HG02970 (cell line): Measurements from ENCODE around the gene TNFAIP3.
"Not testable (repeated sequence)": the region's sequence is repeated elsewhere in the genome, so short reads cannot be mapped to it uniquely, and the experiment has no call there.

ENCODE experiments used
- ATAC-seq: cut with Tn5 transposase; IDR thresholded peaks from one replicate; pipeline ENCODE4 v1.9.1; 2021; ENCODE audit warnings: mild to moderate bottlenecking, moderate library complexity, moderate number of reproducible peaks; ENCODE audit not compliant: unreplicated experiment, low FRiP score

TNFAIP3 gene

GRCh38 chr6:137866914-137867684 is at the start of gene TNFAIP3:
TSS of gene TNFAIP3 (plus strand) at chr6:137867259. CDS start at chr6:137871228, 3,969 bp downstream.
- ATAC-seq: peak; percentile 79

GRCh38 chr6:137818440-137818839 is 48.6 kb upstream of the TNFAIP3 start:
- ATAC-seq: no peak

- ATAC-seq: no peak
These were observed 47.3 kb upstream of the TNFAIP3 start for GRCh38 chr6:137819740-137820139.

GRCh38 chr6:137820425-137820824 is 46.6 kb upstream of the TNFAIP3 start:
- ATAC-seq: no peak

GRCh38 chr6:137820952-137821351 is 46.1 kb upstream of the TNFAIP3 start:
- no peak for ATAC-seq

GRCh38 chr6:137821491-137821890 is 45.6 kb upstream of the TNFAIP3 start:
- ATAC-seq: no peak

- ATAC-seq: no peak
These were observed 43.1 kb upstream of the TNFAIP3 start for GRCh38 chr6:137823826-137824555.

GRCh38 chr6:137824556-137824879 is 42.5 kb upstream of the TNFAIP3 start:
- ATAC-seq: no peak

GRCh38 chr6:137824896-137825295 is 42.2 kb upstream of the TNFAIP3 start:
- ATAC-seq: no peak

GRCh38 chr6:137827411-137827940 is 39.6 kb upstream of the TNFAIP3 start:
- ATAC-seq: no peak

- ATAC-seq: no peak
These were observed 38.9 kb upstream of the TNFAIP3 start for GRCh38 chr6:137827977-137828810.

- ATAC-seq: no peak
These were observed 37.4 kb upstream of the TNFAIP3 start for GRCh38 chr6:137829641-137830083.

- no peak for ATAC-seq
These were observed 36.5 kb upstream of the TNFAIP3 start for GRCh38 chr6:137830511-137830911.

- no peak for ATAC-seq
These were observed 34.9 kb upstream of the TNFAIP3 start for GRCh38 chr6:137832110-137832509.

GRCh38 chr6:137834508-137834907 is 32.6 kb upstream of the TNFAIP3 start:
- ATAC-seq: no peak

GRCh38 chr6:137836788-137837187 is 30.3 kb upstream of the TNFAIP3 start:
- ATAC-seq: no peak

- ATAC-seq: not testable (repeated sequence)
These were observed 29.0 kb upstream of the TNFAIP3 start for GRCh38 chr6:137838090-137838489.

- not testable (repeated sequence) for ATAC-seq
These were observed 28.5 kb upstream of the TNFAIP3 start for GRCh38 chr6:137838597-137838996.

GRCh38 chr6:137839076-137839475 is 28.0 kb upstream of the TNFAIP3 start:
- no peak for ATAC-seq

- no peak for ATAC-seq
These were observed 26.8 kb upstream of the TNFAIP3 start for GRCh38 chr6:137840252-137840651.

GRCh38 chr6:137843211-137843610 is 23.8 kb upstream of the TNFAIP3 start:
- ATAC-seq: no peak
